Hypothalamus (tissue), 51 donors: ENCODE results near the gene LRCH1.
A peak's percentile ranks its signal among the peaks of the same experiment; 100 is the strongest.

ENCODE experiments used
- DNase-seq, 51 donors: peaks; one replicate each; lab custom pipeline; 2025; lab: John Stamatoyannopoulos, UW

The LRCH1 gene

GRCh38 chr13:46559272-46559805, 6.4 kb downstream of the LRCH1 start:
- no peak for DNase-seq

- DNase-seq: no peak
Measured at GRCh38 chr13:46560778-46561177, 7.8 kb downstream of the LRCH1 start.

- DNase-seq: no peak
Measured at GRCh38 chr13:46561286-46561685, 8.3 kb downstream of the LRCH1 start.

GRCh38 chr13:46561691-46562090, 8.7 kb downstream of the LRCH1 start:
- DNase-seq: no peak

GRCh38 chr13:46562152-46562551, 9.2 kb downstream of the LRCH1 start:
- no peak for DNase-seq

GRCh38 chr13:46562581-46562980, 9.6 kb downstream of the LRCH1 start:
- no peak for DNase-seq

GRCh38 chr13:46565808-46566750, 13.1 kb downstream of the LRCH1 start:
- no peak for DNase-seq

GRCh38 chr13:46567671-46568070, 14.7 kb downstream of the LRCH1 start:
- no peak for DNase-seq

- DNase-seq: no peak
Measured at GRCh38 chr13:46569456-46569855, 16.5 kb downstream of the LRCH1 start.

GRCh38 chr13:46570273-46570672, 17.3 kb downstream of the LRCH1 start:
- DNase-seq: no peak

- DNase-seq: no peak
Measured at GRCh38 chr13:46571189-46571908, 18.4 kb downstream of the LRCH1 start.

GRCh38 chr13:46571909-46572595, 19.1 kb downstream of the LRCH1 start:
- DNase-seq: no peak

- no peak for DNase-seq
Measured at GRCh38 chr13:46572752-46573431, 19.9 kb downstream of the LRCH1 start.

- DNase-seq: peak in 1 of 51 donors; percentile 6
Measured at GRCh38 chr13:46575301-46575771, 22.4 kb downstream of the LRCH1 start.

GRCh38 chr13:46575818-46576221, 22.9 kb downstream of the LRCH1 start:
- no peak for DNase-seq

GRCh38 chr13:46576762-46577161, 23.8 kb downstream of the LRCH1 start:
- DNase-seq: peak in 1 of 51 donors; percentile 4

GRCh38 chr13:46577696-46578589, 25.0 kb downstream of the LRCH1 start:
- peak in 2 of 51 donors; percentile 41 to 80 for DNase-seq

GRCh38 chr13:46578590-46578975, 25.6 kb downstream of the LRCH1 start:
- DNase-seq: no peak

GRCh38 chr13:46580362-46580839, 27.4 kb downstream of the LRCH1 start:
- no peak for DNase-seq
